Fibroblast of the conjunctiva (primary cell): ENCODE data around the gene ATP2B2.
"Not testable (repeated sequence)": the region's sequence is repeated elsewhere in the genome, so short reads cannot be mapped to it uniquely, and the experiment has no call there.

ENCODE experiments used
- DNase-seq: peaks from one replicate; pipeline ENCODE4 v3.0.0-alpha.2; 2010; ENCODE audit warnings: low read depth

ATP2B2 gene

DNA sequence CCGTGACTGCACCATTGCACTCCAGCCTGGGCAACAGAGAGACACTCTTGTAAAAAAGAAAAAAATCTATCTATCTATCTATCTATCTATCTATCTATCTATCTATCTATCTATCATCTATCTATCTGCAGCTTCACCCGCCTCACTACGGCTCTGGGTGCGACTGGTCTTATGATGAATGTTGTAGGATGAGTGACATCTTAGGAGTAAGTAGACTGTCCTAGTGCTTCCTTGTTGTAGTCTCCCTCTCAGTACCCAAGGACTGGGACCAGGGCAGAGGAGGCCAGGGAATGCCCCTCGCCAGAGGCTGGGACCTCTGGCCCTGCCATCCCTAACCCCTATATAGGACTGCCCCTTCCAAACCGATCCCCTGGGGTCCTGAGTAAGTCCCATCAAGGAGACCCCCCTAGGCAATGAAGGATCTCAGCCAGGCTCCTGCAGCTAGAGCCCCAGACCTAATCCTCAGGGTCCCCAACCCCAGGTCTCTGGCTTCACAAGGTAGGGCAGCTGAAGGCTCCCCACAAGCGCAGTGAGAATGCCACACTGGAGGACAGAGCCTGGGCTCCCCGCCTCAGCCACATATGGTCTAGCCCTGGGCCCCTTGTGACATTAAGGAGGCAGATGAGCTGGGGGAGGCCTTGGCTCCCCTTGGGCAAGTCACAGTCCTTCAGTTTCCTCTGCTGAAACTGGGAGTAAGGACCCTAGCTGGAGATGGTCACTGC lies 183.6 kb downstream of the ATP2B2 start:
- DNase-seq = no peak

GRCh38 chr3:10320320-10320677 lies 185.1 kb downstream of the ATP2B2 start:
- DNase-seq = no peak

DNA sequence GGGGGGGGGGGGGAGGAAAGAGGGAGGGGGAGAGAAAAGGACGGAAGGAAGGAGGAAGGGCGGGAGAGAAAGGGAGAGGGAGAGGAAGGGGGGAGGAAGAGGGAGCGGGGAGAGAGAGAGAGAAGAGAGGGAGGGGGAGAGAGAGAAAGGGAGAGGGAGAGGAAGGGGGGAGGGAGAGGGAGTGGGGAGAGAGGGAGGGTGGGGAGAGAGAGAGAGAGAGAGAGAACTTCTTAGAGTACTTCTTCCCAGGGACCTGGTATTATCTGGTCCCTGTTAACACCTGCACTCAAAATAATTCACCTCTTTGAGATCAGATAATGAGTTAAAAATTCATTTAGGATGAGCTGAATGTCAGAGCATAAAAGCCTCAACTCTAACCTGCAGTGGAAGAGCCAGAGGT lies 185.6 kb downstream of the ATP2B2 start:
- no peak for DNase-seq

DNA sequence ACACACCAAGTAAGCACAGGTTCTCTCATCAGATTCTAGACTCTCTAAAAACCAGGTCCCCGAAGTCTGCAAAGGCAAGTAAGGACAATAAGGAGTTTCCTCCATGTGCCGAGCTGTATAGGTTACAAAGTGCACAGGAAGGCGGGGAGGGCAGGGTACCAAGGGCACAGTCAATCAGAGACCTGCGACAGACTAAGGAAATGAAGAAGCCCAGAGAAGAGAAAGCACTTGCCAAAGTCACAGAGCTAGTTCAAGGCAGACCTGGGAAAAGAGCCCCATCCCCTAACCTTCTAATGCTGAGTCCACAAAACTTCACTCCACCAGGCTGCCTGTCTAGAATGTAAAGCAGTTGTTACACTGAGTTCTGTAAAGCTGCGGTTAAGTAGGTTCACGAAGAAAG lies 186.1 kb downstream of the ATP2B2 start:
- no peak for DNase-seq

DNA sequence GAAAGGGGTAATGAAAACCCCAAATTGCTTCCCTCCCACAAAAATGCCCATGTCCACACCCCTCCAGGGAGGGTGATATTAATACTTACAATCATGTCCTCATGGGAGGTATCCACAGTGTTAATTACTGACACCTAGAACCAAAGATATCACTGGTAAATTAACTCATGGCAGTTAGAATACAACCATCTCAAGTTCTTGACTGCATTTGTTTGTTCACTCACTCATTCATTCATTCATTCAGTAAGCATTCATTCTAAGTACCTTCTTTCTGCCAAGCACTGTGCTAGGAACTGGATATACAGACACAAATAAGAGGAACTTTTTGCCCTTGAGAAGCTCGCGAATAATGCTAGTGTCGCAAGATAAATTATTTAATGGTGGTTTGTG lies 187.4 kb downstream of the ATP2B2 start:
- DNase-seq = no peak

DNA sequence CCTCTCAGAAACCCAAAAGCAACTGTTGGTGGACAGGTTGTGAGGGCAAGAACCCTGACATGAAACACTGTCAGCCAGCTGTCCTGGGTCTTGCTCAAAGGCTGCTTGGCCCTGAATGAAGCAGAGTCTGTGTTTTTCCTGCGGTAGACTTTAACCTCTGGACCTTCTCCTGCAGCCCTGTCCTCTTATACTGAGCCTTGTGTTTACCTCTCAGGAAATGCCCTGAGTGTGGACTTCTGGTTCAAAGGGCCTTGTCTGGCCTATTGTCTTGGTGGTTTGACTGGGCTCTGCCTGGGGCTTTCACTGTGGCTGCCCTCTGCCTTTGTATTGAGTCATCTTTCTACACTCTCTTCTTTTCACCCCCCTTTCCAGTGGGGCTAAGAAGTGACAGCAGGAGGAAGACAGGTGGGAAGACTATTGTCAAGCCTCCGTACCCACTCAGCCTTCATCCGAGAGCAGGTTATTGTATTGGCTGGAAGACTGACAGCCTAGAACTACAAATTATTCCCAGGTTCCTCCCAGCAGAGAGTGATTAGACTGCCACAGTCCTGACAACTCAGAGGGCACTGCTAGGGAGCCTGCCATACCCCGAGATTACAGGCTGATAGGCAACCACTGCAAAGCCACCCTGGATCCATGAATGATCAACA lies 187.9 kb downstream of the ATP2B2 start:
- DNase-seq = no peak

DNA sequence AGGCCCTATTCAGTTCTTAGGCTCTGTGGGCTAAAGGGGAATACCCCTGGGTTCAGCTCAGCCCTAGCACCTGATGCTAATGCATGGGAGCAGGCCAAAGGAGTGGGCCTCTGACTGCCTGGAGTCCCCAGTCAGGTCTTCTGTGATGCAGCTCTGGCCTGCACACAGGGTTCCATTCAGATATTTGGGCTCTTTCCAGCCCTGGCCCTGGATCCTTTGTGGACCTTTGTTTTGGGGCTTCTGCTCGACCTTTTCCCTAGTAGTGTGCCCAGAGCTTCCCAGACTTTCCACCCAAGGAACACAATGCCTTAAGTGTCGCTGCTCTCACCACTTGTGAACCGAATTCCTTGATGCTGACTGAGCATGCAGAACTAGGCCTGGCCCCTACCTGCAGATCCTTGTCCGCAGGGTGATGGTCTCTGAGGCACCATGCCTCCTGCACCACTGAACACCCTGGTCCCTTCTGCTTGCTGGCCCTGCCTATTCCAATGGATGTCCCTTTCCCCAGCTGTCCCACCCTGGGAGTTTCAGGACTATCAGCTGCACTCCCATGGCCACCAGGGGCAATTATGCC lies 189.5 kb downstream of the ATP2B2 start:
- no peak for DNase-seq

- DNase-seq = no peak
Measured at GRCh38 chr3:10315101-10315500, 190.3 kb downstream of the ATP2B2 start.

- DNase-seq = no peak
Measured at GRCh38 chr3:10312861-10313260, 192.5 kb downstream of the ATP2B2 start.

GRCh38 chr3:10312391-10312790 lies 193.0 kb downstream of the ATP2B2 start:
- DNase-seq = no peak

DNA sequence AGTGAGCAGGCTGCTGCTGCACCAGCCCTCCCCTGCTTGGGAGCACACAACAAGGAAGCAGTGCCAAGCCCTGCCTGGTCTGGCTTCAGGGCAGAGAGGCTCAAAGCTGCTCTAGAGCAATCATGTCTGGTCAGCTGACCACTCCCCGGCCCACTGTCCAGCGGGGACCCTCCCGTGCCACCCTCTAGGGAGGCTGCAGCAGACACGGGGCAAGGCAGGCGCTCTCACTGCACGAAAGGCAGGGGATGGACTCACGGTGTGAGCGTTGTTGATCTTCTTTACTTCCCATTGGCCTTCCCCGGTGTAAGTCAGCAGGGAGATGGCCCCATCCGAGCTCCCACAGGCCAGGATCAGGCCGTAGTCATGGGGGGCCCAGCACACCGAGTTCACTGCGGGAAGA lies 193.7 kb downstream of the ATP2B2 start:
- DNase-seq = no peak

DNA sequence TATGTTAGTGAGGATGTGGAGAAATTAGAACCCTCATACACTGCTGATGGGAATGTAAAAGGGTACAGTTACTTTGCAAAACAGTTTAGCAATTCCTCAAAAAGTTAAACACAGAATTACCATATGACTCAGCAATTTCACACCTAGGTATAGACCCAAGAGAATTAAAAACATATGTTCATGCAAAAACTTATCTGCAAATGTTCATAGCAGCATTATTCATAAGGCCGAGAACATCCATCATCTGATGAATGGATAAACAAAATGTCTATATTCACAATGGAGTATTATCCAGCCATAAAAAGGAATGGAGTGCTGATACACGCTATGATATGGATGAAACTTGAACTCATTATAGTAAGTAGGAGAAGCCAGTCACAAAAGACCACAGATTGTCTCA lies 194.8 kb downstream of the ATP2B2 start:
- peak; percentile 13 for DNase-seq

DNA sequence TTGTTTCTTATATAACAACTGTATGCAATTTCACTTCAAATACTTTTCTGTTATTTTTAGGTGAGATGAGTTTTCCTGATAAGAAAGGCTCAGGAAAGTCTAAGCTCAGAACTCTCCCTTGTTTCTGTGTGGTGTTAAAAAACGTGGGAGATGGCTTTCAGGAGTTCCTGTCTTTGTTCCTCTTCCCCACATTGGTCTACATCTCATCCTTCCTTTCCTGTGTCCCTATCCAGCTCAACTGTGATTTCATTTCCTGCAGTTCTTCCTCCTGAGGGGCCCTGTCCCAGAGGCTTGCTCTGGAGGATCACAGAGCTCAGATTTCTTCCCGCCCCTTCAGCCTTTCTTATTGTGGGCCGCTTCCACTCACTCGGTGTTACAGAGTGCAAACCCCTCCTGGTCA lies 195.7 kb downstream of the ATP2B2 start:
- DNase-seq = no peak

- DNase-seq = no peak
Measured at GRCh38 chr3:10308678-10309077, 196.7 kb downstream of the ATP2B2 start.

DNA sequence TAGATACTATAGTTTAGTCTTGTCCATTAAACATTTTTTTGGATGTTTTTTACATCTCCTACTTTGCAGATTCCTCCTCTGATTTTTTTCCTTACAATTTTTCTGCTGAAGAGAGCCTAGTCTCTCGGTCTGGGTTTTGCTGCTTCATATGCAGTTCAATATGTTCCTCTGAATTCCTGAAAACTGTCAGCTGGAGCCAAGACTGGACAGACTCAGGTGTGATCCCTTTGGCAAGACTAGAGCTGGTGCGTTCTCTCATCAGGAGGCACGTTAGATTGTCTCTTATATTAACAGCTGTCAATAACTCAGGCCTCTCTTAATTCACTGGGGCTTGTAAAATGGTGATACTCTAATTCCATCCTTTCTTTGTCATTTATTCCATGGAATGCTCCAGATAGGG lies 199.2 kb downstream of the ATP2B2 start:
- DNase-seq = no peak

DNA sequence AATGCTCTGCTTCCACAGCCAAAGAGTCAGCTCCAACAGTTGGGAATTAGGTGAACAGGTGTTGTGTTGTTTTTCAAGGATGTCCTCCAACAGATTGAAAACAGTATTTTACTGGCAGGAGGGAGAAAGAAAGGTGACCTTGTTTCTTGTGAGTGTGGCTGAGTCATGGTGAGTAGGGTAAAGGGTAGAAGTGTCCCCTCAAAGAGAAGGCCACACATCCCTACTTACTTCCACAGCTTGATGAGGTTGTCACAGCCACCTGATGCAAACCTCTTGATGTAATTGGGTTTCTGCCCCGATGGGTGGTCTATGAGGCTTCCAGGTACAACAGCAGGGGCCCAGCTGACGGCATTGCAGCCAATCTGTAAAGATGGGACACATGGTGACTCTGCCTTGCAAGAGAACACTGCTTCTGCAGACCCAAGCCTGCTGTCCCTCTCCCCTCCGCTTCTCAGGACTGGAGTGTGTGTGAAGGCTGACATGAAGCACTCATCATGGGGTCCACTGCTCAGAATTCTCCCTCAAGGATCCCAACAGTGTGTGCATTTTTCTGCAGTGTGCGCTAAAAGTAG lies 200.0 kb downstream of the ATP2B2 start:
- DNase-seq = no peak

DNA sequence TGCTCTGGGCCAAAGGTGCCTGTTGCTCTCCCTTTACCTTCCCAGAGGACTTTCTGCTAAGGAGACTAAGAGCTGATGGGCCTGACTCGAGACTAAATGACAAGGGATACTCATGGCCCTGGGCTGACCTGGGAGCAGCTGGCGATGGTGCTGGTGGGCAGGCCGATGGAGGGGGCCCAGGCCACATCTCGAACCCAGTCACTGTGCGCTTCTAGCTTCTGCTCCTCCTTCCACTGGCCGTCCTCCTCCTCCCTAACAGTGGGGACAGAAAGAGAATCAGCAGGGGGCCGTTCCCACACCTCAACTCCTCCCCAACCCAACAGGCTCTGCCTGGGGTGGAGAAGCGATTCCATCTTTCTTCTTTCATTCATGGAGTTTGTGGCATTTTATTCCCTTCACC lies 200.5 kb downstream of the ATP2B2 start:
- DNase-seq = no peak

- no peak for DNase-seq
Measured at GRCh38 chr3:10303785-10304184, 201.6 kb downstream of the ATP2B2 start.

- DNase-seq = no peak
Measured at GRCh38 chr3:10303105-10303504, 202.3 kb downstream of the ATP2B2 start.

GRCh38 chr3:10300087-10300486 lies 205.3 kb downstream of the ATP2B2 start:
- no peak for DNase-seq

- DNase-seq = no peak
Measured at GRCh38 chr3:10299679-10300078, 205.7 kb downstream of the ATP2B2 start.

DNA sequence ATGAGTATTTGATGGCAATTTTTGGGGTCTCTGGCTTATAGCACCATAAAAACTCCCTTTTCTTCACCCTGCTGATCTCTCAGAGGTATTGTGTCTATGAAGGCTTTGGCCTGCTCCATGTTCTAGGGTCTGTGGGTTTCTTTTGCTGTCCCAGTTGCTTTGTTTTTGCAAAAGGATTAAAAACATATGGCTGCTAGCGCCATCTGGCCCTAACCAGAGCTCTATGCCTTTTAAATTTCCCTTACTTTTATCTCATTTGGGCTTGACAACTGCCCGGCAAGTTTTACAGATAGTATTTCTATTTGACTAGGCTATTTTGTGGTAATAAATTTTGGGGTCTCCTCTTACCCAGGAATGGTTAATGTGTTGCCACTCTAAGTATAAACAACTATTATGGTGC lies 206.2 kb downstream of the ATP2B2 start:
- peak; percentile 28 for DNase-seq

- not testable (repeated sequence) for DNase-seq
Measured at GRCh38 chr3:10298064-10298463, 207.3 kb downstream of the ATP2B2 start.
